HG03558 (cell line): ENCODE data around the gene MKKS.

ENCODE experiments used
- ATAC-seq: cut with Tn5 transposase; IDR thresholded peaks from one replicate; pipeline ENCODE4 v1.9.1; 2021; ENCODE audit warnings: moderate number of reproducible peaks; ENCODE audit not compliant: unreplicated experiment; ENCODE audit errors: extremely low read depth

MKKS gene

GRCh38 chr20:10453241-10453640 lies 19.2 kb upstream of the MKKS start:
- peak; percentile 86 for ATAC-seq

GRCh38 chr20:10449270-10449669 lies 15.2 kb upstream of the MKKS start:
- ATAC-seq: no peak

- no peak for ATAC-seq
Measured at GRCh38 chr20:10448270-10449156, 14.5 kb upstream of the MKKS start.

- peak; percentile 99 for ATAC-seq
Measured at GRCh38 chr20:10447028-10447427, 13.0 kb upstream of the MKKS start.

- no peak for ATAC-seq
Measured at GRCh38 chr20:10445758-10446157, 11.7 kb upstream of the MKKS start.

GRCh38 chr20:10443936-10444335 lies 9.9 kb upstream of the MKKS start:
- ATAC-seq: no peak

- ATAC-seq: no peak
Measured at GRCh38 chr20:10438217-10438616, 4.2 kb upstream of the MKKS start.

GRCh38 chr20:10436053-10436699 lies 2.2 kb upstream of the MKKS start:
- no peak for ATAC-seq

GRCh38 chr20:10434832-10435812 lies 1.1 kb upstream of the MKKS start, which contains the start of gene SLX4IP:
Gene SLX4IP (plus strand): TSS chr20:10435305. CDS start chr20:10458205, 22,900 bp downstream.
- ATAC-seq: peak; percentile 28

- ATAC-seq: peak; percentile 20
Measured at GRCh38 chr20:10434467-10434831, 427 bp upstream of the MKKS start.

GRCh38 chr20:10433014-10433622 lies 904 bp downstream of the MKKS start:
- ATAC-seq: peak; percentile 0

GRCh38 chr20:10432079-10432478 lies 1.9 kb downstream of the MKKS start:
- ATAC-seq: no peak

- no peak for ATAC-seq
Measured at GRCh38 chr20:10430704-10431103, 3.3 kb downstream of the MKKS start.

GRCh38 chr20:10430000-10430466 lies 4.0 kb downstream of the MKKS start:
- ATAC-seq: no peak

- ATAC-seq: no peak
Measured at GRCh38 chr20:10429443-10429981, 4.5 kb downstream of the MKKS start.

- no peak for ATAC-seq
Measured at GRCh38 chr20:10428008-10428407, 6.0 kb downstream of the MKKS start.

- no peak for ATAC-seq
Measured at GRCh38 chr20:10427060-10427692, 6.8 kb downstream of the MKKS start.

- no peak for ATAC-seq
Measured at GRCh38 chr20:10423735-10424134, 10.3 kb downstream of the MKKS start.

- no peak for ATAC-seq
Measured at GRCh38 chr20:10419550-10420133, 14.4 kb downstream of the MKKS start.
